HG02571 (cell line): Measurements from ENCODE around the gene PDZD4.

Experiments
- ATAC-seq: cut with Tn5 transposase; IDR thresholded peaks from one replicate; pipeline ENCODE4 v1.9.1; 2021; ENCODE audit warnings: mild to moderate bottlenecking, moderate library complexity; ENCODE audit not compliant: unreplicated experiment

Gene PDZD4

DNA sequence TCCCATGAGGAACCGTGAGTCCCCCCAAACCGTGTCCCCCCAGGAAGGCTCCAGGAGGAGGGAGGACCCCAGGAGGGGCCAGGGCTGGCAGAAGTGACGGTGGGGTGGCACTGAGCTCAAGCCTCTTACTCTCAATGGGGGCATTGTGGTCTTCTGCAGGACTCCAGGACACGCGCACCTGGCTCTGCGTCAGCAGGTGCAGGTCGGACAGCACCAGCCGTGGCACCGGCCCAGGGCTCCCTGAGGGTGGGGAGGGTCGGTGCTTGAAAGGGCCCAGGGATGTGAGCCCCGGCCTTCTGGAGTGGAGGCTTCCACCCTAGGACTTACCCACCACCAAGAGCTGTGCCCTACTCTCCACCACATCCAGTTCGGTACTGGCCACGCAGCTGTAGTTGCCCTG is 37.3 kb upstream of the PDZD4 start:
- no peak for ATAC-seq

DNA sequence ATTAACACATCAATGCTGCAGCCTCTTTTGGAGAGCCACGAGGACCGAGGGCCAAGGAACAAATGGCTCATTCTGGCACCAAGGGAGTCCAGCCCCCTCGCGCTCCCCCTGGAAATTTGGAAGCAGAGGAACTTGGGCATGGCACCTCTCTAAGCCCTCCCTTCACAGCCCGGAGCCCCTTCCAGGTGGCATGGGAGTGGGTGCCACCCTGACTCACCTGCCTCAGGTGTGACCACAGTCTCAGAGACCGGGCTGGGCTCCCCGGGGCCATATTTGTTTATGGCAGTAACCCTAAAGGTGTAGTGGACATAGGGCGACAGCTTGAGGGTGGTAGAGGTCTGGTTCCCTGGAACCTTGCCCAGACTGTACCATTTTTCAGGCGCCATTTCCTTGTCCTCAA is 36.8 kb upstream of the PDZD4 start:
- ATAC-seq: no peak

DNA sequence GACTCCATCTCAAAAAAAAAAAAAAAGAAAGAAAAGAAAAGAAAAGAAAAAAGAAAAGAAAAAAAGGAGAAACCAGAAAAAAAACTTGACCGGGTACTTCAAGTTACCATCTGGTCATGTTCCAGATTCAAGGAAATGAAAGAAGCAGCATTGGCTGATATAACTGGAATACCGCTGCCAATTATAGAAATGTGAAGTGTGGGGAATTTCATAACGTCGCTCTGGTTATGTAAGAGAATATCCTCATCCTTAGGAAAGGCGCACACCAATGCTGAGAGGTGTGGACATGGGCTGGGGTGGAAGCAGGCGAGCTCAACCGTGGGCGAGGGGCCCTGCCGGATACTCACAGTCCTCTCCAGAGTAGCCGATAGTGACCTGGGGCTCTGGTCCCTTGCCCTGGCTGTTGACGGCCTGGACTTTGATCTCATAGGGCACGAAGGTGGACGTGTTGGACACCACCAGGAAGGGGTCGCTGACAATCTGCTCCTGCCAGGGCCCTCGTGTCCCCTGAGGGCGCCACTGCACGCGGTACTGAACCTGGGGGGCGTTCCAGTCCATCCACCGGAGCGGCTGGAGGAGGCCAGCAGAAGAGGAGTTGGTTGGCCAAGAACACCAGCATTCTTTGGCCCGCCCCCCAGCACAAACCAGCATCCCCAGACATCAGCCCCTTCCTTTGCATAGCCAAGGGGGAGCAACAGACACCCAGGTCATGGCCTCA is 36.1 kb upstream of the PDZD4 start:
- ATAC-seq: no peak

DNA sequence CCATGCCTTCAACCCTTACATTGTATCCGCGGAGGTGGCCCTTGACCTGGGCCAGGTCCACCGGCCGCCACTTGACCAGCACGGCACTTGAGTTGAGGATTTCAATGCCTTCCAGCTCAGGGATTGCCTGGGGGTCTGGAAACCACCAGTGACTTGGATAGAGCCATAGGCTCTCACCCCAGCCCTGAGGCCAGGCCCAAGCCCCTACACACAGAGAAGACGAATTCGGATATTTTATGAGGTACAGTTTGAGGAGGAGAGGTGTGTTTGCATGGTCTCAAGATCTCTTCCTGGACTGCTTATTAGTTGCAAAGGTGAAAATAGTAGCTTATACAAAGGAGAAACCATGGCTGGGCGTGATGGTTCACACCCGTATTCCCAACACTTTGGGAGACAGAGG is 35.3 kb upstream of the PDZD4 start:
- no peak for ATAC-seq

DNA sequence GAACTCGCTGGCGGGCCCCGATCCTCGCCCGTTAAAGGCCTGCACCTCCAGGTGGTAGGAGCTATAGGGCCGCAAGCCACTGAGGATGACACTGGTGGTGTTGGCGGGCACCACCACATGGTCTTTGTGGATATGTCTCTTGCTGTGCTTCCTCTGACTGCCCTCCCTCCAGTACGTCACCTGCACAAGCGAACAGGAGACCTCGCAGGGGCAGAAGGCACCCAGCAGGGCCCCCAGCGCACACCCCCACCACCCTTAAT is 34.9 kb upstream of the PDZD4 start:
- ATAC-seq: no peak

DNA sequence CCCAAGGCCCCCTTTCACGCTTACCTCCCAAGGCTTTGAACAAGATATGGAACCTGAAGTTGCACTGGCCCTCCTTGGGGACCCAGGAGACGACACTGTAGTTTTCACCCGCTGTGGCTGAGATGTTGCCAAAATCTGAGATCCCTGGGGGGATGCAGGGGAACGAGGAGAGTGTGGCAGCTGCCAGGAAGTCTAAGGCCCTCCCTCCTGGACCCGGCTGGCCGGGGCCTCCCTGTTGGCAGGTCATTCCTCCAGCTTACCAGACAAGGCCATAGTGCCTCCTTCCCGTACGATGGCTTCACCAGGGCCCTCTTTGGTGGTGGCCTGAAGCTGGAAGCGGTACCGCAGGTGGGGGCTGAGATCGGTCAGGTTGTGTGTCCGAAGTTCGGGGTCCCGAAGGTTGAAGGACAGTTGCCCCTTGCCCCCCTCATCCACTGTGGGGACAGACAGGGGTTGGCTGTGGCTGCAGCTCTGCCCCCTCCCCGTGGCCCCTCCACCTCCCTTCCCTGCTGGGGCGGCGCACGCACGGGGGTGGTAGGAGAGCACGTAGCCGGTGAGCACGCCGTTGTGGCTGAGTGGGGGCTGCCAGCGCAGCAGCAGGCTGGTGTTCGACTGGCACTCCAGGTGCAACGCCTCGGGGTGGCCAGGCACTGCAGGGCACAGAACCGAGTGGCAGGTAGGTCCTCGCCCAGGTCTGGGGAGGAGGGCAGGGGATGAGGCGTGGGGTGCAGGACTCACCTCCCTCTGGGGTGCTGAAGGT is 34.4 kb upstream of the PDZD4 start:
- no peak for ATAC-seq

DNA sequence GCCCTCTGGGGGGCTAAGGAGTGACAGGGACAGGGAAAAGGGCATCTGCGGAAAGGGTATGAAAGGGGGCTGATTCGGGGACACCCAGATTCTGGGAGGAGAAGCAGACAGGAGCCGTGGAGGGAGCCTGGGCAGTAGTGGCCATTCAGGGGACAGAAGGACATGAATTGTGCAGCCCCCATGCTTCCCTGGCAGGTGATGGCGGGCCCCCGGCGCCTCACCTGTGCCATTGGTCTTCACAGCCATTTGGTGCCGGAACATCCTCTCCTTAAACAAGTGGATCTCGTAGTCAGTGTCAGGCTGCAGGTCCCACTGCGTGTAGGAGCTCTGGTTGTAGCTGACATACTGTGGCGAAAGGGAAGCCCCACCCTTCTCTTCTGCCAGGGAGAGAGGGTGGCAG is 33.8 kb upstream of the PDZD4 start:
- no peak for ATAC-seq

DNA sequence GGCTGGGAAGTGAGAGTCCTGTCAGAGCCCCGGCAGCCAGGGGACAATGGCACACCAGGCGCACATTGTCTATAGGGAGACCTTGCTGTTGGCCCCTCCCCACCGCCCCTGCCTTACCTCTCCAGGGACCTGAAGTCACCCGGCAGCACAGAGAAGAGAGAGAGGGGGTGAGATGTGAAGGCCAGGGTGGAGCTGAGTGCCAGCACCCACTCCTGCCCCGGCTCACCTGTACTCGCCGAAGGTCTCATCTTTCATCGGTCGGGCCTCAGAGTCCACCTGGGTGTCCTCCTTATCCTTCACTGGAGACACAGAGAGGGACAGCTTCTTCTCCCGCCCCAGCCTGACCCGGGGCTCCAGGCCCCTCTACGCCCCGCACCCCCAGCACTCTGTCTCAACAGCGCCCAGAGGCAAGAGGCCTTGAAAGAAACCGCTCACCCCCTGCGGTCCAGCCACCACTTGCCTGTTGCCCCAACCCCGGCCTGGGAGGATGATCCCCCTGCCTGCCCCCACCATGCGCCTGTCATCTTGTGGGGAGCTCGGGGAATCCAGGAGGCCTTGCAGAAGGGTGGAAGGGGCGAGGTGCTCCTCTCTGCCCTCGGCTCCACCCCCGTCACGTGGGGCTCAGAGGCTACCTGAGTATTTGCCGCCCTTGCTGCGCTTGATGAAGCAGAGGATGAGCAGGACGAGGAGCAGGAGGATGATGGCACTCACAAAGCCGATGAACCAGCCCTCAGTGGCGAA is 33.1 kb upstream of the PDZD4 start:
- no peak for ATAC-seq

DNA sequence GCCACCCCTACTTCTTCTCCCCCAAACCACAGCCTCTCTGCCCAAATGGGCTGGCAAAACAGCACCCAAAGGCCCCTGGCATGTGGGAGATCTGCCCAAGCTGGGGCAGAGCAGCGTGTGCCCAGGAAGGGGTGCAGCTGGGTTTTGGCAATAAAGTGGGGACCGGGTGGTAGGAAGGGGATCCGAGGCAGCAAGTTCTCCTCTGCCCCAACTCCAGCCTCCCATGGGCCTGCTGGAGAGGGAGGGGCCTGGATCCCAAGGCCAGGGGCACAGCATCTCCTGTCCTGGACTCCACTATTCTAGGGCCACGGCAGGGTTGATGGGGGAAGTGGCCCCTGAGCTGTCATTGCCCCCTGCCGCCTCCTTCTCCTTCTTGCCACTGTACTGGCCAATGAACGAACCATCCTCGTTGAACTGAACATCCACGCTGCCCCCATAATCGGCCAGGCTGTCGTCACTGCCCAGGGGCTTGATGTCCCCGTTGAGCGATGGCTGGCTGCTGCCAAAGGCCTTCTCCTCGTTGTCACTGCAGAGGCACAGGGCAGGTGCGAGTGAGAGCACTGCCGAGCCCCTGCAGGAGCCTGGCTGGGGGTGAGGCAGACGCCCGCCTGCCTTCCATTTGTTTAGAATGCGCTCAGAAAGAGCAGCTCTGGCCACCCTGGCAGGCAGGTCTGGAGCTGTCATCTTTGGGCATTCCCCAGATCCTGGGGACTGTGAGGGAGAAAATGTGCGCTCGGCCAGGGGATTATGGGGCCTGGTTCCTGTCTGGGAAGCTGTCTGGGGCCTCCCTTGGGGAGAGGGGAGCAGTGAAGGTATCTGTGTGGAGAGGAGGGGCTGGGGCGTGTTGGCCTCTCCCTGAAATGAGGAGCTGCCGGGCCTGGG is 32.3 kb upstream of the PDZD4 start:
- ATAC-seq: no peak

DNA sequence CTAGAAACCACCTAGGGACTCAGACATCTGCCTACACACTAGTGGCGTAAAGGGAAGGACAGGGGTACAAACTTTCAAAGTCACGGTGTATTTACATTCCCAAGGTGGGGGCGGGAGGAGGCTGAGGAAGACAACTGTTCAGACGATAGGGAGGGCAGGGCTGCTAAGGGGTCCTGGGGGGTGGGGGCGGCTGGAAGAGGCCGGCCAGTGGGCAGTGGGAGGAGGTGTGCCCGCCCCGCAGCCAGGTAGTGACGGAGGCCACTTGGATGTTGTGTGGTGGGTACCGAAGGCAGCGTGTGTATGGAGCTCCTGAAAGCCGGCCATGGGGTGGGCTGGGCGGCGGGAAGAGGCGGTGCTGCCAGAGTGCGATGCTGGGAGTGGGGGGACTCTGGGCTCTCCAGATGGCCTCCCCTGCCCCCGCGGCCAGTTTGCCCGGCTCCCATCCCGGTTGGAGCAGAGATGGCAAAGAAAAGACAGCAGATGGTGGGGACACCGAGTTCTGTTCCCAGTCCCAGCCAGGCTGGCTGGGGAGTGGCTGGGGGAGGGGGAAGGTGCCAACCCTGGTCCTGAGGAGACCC is 31.5 kb upstream of the PDZD4 start:
- ATAC-seq: no peak

DNA sequence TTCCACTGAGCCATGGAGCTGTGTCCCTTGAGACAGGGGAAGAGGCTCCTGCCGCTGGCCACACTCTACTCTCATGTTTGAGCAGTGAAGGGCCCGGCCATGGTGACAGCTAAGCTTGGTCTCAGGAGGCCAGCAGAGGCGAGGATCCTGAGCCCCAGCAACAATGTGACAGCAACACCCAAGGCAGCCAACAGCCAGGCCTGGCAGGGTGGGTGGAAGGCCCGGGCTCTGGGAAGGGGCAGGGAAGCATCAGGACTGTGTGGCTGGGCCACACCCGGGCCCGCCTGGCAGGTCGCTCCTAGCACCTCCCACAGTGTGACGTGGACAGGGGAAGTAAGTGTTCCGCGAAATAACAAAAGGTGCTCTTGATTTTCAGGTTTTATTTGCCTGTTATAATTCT is 30.8 kb upstream of the PDZD4 start:
- ATAC-seq: no peak

DNA sequence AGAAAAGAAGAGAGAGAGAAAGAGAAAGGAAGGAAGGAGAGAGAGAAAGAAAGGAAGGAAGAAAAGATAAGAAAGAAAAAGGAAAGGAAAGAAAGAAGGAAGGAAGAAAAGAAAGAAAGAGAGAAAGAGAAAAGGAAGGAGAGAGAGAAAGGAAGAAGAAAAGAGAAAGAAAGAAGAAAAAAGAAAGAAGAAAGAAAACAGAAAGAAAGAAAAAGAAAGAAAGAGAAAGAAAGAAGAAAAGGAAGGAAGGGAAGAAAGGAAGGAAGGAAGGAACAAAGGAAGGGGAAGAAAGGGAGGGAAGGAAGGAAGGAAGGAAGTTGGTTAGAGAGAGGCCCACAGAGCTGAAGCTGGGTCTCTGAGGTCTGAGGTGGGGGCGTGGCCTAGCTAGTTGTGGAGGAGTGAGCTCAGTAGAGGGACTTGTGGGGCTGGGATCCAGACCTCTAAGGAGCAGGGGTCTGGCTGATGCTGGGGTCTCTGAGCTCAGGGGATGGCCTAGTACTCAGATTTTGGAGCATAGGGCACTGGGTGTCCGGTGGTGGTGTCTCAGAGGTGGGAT is 27.1 kb upstream of the PDZD4 start:
- no peak for ATAC-seq

DNA sequence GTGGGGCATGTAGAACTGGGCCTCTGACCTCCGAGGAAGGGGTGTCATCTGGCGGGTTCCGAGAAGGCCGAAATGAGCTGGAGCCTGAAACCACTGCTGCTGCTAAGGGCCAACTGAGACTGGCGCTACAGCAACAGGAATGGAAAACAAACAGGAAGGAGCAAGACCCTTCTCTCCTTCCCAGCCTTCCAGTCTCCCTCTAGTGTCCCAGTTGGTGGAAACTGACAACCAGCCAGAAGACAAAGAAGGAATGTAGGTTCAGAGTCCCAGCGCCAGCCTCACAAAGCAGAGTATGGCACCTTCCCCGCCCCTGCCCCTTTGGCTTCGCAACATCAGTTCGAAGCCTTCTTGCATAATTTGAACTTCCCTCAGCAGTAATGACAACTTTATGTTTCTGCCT is 24.4 kb upstream of the PDZD4 start:
- no peak for ATAC-seq

DNA sequence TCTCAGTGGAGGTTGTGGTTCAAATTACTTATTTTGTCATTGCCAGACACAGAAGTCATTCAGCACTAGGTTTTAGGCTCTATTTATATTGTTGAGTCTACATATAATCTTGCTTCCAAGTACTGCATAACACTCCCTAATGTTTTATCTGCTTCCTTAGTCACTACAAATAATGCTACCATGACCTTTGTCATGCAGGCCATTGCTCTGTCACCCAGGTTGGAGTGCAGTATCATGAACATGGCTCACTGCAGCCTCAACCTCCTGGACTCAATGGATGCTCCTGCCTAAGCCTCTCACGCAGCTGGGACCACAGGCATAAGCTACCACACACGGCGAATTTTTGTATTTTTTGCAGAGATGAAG is 23.5 kb upstream of the PDZD4 start:
- ATAC-seq: no peak

DNA sequence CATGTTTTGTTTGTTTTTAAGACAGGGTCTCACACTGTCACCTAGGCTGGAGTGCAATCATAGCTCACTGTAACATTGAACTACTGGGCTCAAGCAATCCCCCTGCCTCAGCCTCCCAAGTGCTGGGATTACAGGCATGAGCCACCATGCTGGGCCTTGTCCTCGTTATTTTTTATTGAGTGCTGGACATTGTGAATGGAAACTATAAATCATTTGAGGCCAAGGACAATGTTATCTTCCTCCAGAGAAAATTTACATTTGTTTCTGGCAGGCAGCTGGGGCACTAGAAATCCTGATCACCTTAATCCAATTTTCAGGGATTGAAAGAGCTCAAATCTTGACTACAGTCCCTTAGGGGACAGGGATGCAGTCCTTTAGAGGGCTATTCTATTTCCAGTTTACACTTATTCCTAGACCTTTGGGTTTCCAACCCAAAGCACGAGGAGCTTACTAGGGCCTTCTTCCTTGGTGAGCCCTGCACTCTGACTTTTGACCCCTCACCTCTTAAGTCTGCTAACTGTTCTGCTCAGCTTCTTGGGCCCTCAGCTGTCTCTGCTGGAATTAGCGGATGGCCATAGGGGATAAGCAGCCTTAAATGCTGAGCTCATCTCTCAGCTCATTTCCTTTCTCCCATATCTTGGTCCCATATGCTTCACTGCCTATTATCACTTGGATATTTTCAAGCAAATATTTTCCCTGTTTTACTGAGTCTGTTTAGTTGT is 23.0 kb upstream of the PDZD4 start:
- ATAC-seq: no peak

DNA sequence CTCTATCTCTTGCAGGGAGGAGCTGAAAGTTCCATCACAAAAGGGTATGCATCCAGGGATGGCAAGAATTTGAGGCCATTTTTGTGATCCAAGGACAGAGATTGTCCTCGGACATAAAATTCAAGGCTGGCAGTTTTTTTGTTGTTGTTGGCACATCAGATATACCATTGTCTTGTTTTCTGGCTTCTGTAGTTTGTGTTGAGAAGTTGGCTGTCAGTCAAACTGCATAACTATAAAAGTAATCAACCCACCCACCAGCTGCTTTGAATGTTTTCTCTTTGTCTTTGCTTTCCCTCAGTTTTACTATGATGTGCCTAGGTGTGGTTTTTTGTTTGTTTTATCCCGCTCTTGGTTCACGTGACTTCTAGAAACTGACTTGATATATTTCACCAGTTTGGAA is 21.6 kb upstream of the PDZD4 start:
- no peak for ATAC-seq

DNA sequence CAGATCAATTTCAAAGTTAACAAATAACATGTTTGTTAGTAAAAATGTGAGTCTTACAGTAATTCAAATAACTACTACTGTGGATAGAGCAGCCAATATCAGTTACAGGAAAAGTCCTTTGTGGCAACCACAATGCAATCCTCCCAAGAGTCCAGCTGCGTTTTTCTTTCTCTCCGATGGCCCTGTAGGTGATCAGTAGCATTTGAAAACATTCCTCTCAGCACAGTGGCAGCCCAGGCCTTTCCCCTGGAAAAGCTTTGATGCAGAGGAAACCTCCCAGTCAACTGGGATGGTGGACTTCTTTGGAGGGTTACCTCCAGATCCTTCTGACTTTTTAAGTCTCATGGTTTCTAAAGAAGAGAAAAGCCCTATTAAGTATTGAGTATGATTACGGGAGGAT is 18.0 kb upstream of the PDZD4 start:
- ATAC-seq: no peak

DNA sequence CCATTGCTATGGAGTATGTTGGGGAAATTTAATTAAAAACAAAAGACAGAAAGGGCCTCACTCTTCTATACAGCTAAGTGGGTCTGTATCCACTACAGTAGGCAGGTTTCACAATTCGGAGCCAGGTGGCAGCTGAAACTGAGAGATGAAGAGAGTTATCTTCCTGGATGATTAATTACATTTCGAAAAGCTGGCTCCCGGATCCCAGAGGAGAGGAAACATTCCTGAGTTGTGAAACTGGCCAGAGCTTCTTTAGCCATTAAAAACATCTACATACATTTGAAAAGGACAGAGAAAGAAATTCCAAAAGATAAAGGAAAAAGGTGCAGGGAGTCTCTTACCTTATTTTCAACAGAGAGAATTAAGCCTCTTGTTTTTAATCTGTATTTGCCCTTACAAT is 15.5 kb upstream of the PDZD4 start:
- ATAC-seq: no peak

DNA sequence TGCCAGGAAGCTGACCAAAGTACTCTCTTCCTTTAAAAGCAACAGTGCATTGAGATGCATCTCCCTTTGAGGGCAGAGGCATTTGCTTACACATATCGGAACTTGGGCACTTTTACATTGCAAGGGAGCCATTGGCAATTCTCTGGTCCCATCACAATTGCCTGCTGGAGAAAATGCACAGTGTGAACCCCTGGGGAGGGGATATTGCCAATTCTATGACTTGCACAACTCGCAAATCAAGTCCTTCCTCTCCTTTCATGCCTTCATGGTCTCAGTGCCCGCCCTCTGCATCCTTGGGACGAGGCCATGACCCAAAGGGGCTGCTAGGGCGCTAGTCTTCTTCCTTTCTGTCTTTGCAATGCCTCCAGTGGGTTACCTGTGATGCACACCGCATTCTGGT is 14.9 kb upstream of the PDZD4 start:
- ATAC-seq: no peak

DNA sequence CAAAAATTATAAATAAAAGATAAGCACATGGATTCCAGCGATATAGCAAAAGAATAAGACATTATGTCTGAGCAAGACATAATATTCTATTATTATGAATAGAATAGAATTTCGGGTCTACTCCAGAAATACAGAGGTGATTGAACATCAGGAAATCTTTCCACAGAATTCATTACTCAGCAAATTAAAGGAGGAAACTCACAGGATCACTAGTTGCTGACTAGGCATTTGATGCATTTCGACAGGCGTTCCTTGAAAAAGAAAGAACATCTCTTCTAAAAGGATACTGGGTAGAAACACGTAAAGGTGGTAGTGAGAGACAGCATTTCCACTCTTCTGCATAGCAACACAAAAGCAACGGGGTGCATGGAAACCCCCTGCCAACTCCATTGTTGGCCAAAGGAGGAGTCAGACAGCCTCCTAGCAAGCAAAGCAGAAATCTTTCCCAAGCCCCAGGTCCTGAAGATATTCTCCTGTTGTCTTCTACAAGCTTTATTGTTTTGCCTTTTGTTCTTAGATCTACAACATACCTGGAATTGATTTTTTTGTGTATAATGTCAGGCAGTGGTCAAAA is 14.3 kb upstream of the PDZD4 start:
- no peak for ATAC-seq
